ENCODE measurements around the gene USP14.
"Not testable (repeated sequence)": the region's sequence is repeated elsewhere in the genome, so short reads cannot be mapped to it uniquely, and the experiment has no call there.

The USP14 gene

DNA sequence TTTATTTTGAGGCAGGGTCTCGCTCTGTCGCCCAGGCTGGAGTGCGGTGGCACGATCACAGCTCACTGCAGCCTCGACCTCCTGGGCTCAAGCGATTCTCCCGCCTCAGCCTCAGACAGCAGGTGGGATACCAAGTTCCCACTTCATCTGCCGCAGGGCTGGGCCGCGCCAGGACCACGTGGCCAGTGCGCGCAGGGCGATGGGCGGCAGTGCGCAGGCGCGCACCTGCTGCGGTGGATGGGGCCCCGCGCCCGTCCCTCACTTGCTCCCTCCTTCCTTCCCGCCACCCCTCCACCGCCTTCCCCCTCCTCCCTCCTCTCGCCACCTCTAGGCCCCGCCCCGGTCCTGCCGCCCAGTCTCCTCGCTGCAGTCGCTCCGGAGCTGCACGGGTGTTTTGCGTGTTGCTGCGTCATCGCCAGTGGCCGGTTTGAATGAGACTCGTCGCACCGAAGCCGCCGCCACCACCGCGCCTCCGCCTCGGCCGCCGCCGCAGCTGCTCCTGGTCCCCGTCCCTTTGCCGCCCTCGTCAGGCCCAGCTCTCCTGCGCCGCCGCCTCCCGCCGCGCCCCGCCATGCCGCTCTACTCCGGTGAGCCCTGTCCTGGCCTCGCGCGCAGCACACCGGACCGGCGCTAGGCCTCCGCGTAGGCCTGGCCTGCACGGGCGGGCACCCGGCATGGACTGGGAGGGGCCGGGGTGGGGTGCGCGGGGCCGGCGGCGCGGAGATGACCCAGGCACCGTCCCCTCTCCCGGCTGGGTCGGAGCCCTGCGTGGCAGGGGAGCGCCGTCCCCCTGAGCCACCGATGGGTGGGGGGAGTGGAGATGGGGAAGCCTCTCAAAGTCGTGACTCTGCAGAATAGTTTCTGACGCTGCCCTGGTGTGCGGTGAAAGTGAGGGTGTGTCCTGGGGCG is at the start of gene USP14:
Gene USP14, plus strand, starts transcription at position 430 of the 909 bp plus-strand sequence. Its CDS starts 142 bp downstream, at position 572.
- peak; percentile 99 for DNase-seq (ENCODE audit: low spot score)
- peak; percentile 100 for FAIRE-seq

DNA sequence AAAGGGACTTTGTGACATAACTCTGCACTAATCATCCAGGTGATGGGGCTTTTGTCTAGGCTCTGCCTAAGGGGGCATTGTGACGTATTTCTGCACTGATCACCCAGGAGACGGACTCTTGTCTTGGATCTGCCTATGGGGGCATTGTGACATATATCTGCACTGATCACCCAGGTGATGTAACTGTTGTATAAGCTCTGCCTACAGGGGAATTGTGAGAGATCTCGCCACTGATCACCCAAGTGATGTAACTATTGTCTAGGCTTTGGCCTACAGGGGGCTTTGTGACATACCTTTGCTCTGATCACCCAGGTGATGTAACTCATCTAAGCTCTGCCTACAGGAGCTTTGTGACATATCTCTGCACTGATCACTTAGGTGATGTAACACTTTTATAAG is 49.7 kb upstream of the USP14 start:
- DNase-seq (ENCODE audit: low spot score); FAIRE-seq: not testable (repeated sequence)

DNA sequence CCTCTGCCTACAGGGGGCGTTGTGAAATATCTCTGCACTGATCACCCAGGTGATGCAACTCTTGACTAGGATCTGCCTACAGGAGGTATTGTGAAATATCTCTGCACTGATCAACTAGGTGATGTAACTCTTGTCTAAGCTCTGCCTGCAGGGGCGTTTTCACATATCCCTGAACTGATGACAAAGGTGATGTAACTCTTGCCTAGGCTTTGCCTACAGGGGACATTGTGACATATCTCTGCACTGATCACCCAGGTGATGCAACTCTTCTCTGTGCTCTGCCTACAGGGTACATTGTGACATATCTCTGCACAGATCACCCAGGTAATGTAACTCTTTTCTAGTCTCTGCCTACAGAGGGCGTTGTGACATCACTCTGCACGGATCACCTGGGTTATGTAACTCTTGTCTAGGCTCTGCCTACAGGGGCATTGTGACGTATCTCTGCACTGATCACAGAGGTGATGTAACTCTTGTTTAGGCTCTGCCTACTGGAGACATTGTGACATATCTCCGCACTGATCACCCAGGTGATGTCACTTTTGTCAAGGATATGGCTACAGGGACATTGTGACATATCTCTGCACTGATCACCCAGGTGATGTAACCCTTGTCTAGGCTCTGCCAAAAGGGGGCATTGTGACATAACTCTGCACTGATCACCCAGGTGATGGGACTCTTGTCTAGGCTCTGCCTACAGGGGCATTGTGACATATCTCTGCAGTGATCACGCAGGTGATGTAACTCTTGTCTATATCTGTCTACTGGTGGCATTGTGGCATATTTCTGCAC is 49.0 kb upstream of the USP14 start:
- DNase-seq (ENCODE audit: low spot score); FAIRE-seq: not testable (repeated sequence)

DNA sequence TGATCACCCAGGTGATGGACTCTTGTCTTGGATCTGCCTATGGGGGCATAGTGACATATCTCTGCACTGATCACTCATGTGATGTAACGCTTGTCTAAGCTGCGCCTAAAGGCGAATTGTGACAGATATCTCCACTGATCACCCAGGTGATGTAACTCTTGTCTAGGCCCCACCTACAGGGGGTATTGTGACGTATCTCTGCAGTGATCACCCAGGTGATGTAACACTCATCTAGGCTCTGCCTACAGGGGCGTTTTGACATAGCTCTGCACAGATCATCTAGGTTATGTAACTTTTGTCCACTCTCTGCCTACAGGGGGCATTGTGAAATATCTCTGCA is 48.5 kb upstream of the USP14 start:
- not testable (repeated sequence) for FAIRE-seq; DNase-seq (ENCODE audit: low spot score)

DNA sequence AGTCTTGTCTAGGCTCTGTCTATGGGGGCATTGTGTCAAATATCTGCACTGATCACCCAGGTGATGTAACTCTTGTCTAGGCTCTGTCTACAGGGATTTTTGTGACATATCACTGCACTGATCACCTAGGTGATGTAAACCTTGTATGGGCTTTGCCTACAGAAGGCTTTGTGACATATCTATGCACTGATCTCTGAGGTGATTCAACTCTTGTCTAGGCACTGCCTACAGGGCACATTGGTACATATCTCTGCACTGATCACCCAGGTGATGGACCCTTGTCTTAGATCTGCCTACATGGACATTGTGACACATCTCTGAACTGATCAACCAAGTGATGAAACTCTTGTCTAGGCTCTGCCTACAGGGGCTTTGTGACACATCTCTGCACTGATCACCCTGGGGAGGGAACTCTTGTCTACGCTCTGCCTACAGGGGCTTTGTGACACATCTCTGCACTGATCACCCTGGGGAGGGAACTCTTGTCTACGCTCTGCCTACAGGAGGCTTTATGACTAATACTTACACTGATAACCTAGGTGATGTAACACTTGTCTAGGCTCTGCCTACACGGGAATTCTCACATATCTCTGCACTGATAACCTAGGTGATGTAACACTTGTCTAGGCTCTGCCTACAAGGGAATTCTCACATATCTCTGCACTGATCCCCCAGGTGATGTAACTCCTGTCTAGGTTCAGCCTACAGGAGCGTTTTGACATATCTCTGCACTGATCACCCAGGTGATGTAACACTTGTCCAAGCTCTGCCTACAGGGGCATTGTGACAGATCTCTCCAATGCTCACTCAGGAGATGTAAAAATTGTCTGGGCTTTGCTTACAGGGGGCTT is 47.8 kb upstream of the USP14 start:
- not testable (repeated sequence) for DNase-seq (ENCODE audit: low spot score); FAIRE-seq

DNA sequence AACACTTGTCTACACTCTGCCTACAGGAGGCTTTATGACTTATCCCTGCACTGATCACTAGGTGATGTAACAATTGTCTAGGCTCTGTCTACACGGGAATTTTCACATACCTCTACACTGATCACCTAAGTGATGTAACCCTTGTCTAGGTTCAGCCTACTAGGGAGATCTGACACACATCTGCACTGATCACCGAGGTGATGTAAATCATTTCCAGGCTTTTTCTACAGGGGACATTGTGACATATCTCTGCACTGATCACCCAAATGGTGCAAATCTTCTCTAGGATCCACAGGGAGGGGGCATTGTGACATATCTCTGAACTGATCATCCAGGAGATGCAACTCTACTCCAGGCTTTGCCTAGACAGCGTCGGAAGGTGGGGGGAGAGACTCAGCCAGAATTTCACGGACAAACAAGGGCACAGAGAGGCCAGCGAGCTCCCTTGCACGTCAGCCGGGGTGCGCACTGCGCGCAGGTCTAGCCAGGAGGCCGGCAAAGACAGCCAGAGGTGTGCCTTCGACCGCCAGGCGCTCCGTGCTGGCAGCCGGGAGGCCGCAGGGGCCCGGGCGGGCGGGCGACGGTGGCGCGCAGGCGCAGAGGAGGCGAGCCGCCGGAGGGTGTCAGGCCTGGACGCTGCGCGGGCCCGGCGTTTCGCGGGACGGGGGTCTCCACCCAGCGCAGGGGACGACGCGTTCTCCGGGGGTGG is 46.9 kb upstream of the USP14 start:
- peak; percentile 88 for DNase-seq (ENCODE audit: low spot score)

DNA sequence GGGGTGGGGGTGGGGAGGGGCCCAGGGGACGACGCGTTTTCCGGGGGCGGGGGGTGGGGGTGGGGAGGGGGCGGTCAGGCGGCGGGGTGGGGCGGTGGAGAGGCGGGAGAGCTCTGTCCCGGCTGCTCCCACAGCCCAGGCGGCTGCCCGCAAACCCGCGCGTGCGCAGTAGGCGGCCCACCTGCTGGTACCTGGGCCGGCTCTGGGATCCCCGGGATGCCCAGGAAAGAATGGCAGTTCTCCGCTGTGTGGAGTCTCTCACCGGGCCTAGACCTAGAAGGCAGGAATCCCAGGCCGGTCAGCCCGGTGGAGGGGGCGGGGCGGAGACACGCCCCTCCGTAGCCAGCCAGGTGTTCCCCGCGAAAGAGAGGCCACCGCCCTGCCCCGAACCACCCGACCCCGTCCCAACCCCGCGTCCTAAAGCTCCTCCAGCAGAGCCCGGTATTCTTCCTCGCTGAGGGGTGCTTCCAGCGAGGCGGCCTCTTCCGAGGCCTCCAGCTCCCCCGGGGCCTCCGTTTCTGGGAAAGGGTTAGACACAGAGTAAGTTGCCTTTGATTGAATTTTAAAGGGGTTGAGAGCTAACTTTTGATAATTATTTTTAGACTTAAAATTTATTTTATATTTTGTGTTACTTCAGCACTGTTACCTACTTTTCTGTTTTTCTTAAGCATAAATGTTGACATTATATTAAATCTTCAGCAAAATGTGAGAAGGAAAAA is 46.2 kb upstream of the USP14 start:
- FAIRE-seq = peak; percentile 96
- not testable (repeated sequence) for DNase-seq (ENCODE audit: low spot score)

More for the DNA sequence above, 46.9 kb upstream of the USP14 start:
- FAIRE-seq = peak; percentile 100

DNA sequence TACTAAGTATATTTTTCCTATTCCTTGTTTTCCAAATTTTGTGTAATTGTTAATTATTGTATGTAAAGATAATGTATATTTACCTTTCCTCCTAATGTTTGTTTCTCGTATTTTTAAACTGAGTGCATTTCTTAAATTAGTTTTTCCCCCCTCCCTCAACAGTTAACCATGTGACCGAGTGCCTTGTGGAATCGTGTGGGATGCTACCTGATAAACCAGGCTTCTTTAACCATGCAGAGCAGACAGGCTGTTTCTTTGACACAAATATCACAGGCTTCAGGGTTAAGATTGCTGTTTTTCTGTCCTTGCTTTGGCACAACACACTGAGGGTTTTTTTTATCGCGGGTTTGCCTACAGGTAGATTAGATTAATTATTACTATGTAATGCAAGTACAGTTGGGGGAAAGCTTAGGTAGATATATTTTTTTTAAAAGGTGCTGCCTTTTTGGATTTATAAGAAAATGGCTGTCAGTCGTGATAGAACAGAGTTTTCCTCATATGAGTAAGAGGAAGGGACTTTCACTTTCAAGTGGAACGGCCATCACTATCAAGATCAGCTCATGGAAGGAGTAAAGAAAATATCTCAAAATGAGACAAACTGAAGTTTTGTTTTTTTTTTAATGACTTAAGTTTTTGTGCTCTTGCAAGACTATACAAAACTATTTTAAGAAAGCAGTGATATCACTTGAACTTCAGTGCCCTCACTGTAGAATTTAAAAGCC is 37.7 kb upstream of the USP14 start:
- not testable (repeated sequence) for DNase-seq (ENCODE audit: low spot score)
- peak; percentile 50 for FAIRE-seq

DNA sequence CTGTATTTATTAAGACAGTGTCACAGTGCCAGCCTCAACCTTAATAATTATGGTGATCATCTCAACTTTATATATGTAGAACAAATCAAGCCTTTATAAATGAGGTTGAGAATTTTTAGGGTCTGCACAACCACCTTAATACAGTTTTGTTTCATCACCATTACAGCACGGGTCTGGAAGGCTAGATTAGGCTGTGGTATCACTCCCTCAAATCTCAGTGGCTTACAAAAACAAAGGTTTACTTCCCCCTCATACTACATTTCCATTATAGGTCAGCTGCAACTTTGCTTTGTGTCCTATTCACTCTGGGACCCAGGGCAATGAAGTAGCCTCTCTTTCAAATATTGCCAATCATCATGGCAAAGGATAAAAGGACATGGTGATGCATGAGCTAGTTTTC is 23.3 kb upstream of the USP14 start:
- no peak for FAIRE-seq

DNA sequence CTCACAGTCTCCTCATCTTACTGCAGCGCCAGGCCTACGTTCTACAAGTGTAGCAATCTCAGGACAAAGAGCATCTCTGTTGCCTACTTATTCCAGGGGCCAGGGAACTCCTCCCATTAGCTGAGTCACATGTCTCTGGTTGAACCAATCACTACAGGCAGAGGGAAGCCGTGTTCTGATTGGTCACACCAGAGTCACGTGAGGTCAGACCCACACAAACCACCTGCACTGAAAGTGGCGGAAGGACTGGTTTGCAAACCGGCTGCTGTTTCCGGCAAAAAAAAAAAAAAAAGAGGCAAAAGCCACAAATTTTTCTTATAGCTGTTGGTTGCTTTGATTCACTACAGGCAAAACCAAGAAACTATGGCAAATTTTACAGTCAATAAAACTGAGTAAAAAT is 21.9 kb upstream of the USP14 start:
- no peak for DNase-seq (ENCODE audit: low spot score)

More for the DNA sequence above, 23.3 kb upstream of the USP14 start:
- no peak for DNase-seq (ENCODE audit: low spot score)

DNA sequence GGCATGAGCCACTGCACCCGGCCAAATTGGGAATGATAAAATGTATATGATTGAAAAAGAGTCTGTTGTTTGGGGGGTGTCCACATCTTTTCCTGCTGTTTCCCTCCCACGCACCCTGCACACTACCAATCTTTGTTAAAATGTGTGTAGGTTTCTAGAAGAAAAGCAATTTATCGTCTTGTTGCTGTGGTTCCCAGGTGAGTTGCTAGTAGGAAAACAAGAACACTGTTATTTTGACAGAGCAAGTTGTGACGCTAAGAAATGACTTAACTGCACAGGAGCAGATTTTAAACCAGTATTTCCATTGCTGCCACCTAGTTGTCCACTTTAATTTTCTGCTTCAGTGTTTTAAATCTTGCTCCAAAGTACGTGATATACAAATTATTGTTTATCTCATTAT is 21.0 kb upstream of the USP14 start:
- DNase-seq (ENCODE audit: low spot score) (no peak), FAIRE-seq (no peak)

More for the DNA sequence above, 21.9 kb upstream of the USP14 start:
- no peak for FAIRE-seq

DNA sequence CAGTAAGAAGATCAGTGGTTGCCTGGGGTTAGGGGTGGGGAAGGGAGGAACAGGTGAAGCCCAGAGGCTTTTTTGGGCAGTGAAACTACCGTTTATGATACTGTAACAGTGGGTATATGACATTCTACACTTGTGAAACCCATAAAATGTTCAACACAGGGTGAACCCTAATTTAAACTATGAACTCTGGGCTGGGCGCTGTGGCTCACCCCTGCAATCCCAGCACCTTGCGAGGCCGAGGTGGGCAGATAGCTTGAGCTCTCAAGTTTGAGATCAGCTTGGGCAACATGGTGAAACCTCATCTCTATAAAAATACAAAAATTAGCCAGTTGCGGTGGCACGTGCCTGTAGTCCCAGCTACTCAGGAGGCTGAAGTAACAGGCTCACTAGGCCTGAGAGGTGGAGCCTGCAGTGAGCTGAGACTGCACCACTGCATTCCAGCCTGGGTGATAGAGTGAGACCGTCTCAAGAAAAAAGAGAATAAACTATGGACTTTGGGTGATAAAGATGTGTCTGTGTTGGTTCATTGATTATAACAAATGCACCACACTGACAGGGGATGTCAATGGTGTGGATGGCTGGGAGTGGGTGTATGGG is 17.6 kb upstream of the USP14 start:
- no peak for FAIRE-seq
- DNase-seq (ENCODE audit: low spot score) = no peak

DNA sequence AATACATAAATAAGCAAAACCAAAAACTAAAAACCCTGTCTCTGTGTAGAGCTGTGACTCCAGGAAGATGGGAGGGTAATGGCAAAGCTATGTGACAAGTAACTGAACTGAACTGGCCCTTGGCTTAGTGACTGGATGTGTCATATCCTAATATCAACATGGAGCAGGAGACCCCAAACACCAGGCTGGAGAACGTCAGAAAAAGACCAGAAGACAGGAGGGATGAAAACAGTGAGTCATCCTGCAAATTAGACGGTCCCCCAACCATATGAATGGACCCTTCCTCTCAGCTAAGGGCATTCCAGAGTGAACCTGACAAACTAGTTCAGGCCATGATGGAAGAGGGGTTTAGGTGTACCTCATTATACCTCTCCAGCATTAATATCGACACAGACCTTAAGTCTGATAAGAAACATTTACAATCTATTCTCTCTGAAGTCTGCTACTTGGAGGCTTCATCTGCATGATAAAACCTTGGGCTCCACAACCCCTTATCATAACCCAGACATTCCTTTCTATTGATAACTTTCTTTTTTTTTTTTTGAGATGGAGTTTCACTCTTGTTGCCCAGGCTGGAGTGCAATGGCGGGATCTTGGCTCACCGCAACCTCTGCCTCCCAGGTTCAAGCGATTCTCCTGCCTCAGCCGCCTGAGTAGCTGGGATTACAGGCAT is 15.6 kb upstream of the USP14 start:
- not testable (repeated sequence) for DNase-seq (ENCODE audit: low spot score)

DNA sequence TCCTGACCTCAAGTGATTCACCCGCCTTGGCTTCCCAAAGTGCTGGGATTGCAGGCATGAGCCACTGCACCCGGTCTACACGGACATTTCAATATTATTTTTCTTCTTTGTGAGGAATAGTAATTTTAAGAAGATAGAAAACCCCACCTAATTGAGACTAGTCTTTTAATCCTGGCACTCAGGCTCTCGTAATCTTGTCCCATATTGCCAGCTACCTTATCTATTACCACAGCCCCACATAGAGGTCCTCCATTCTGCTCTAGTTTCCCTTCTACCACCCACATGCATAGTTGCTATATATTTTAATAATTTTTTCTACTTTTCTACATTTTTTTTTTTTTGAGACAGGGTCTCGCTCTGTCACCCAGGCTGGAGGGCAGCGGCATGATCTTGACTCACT is 9.5 kb upstream of the USP14 start:
- FAIRE-seq (no peak), DNase-seq (ENCODE audit: low spot score) (no peak)

More for the DNA sequence above, 15.6 kb upstream of the USP14 start:
- not testable (repeated sequence) for FAIRE-seq

DNA sequence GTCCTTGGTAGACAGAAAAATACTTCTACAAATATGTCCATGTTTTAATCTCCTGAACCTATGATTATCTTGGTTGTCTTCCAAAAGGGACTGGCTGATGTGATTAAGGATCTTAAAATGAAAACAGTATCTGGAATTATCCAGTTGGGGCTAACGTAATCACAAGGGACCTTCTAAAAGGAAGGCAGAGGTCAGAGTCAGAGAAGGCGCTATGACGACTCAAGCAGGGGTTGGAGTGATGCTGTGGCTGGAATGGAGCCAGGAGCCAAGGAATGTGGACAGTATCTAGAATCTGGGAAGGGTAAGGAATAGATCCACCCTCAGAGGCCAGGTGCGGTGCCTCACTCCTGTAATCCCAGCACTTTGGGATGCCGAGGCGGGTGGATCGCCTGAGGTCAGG is 4.2 kb upstream of the USP14 start:
- DNase-seq (ENCODE audit: low spot score) = no peak

DNA sequence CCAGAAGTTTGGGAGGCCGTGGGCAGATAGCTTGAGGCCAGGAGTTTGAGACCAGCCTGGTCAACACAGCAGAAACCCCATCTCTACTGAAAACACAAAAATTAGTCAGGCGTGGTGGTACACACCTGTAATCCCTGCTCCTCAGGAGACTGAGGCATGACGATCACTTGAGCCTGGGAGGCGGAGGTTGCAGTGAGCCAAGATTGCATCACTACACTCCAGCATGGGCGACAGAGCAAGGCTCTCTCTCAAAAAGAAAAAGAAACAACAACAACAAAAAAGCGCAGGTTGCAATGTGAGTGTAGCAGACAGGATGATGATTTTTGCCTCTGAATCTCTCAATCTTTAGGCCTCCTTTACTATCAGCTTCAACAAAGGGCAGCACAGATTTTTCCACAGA is 2.7 kb upstream of the USP14 start:
- no peak for FAIRE-seq
- DNase-seq (ENCODE audit: low spot score) = no peak

More for the DNA sequence above, 4.2 kb upstream of the USP14 start:
- no peak for FAIRE-seq

DNA sequence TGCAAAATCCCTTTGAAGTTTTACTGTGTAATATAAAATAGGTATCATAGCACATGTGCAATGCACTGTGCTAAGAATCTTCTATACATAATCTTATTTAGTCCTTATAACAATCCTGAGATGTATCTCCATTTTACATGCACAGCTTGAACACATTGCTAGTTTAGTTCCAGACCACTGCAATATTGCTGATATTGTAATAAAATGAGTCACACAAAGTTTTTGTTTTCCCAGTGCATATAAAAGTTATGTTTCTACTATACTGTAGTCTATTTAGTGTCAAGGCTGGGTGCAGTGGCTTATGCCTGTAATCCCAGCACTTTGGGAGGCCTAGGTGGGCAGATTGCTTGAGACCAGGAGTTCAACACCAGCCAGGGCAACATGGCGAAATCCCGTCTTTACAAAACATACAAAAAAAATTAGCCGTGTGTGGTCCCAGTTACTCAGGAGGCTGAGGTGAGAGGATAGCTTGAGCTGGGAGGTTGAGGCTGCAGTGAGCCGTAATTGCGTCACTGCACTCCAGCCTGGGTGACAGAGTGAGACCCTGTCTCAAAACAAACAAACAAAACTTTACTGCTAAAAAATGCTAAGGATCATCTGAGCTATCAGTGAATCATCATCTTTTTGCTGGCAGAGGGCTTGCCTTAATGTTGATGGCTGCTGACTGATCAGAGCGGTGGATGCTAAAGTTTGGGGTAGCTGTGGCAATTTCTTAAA is 1.7 kb upstream of the USP14 start:
- FAIRE-seq (no peak), DNase-seq (ENCODE audit: low spot score) (no peak)
